ENCODE data around the gene DHRSX.

Gene DHRSX

DNA sequence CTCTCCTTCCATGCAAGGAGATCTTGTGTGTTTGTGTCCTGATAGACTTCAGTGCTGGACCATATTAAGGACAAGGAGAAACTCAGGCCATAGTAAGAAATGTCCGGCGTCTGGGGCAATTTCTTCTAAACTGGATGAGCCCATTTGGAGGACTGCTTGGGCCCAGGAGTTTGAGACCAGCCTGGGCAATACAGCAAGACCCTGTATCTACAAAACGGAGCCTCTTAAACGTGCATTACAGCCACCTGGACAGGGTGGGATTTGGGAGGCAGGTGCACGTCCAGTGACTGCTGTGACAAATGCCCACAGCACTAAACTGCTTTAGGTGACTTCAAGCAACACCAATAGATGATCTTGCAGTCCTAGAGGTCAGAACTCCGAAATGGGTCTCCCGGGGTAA, 311.9 kb downstream of the DHRSX start:
- H3K4me1 ChIP-seq (ENCODE audit: control insufficient read depth, insufficient read depth, low read length): peaks cover 8% of the 10 kb centered on the region; the same call in 1 of the 2 replicates
- peaks cover 30% of the 10 kb centered on the region for H3K9me3 ChIP-seq (ENCODE audit: control insufficient read depth, insufficient read depth, low read depth, low read length)
- no peak overlapping the region for H3K27ac ChIP-seq (ENCODE audit: low read depth, low read length)
- no peaks in the 10 kb centered on the region for H3K27me3 ChIP-seq (ENCODE audit: control insufficient read depth, insufficient read depth, low read length)
- H3K36me3 ChIP-seq (ENCODE audit: control insufficient read depth, insufficient read depth, low read length): no peaks in the 10 kb centered on the region
- peak overlapping the region; percentile 32 for H3K9ac ChIP-seq (ENCODE audit: low read length)
- peak overlapping the region; percentile 23; the same call in 1 of the 2 replicates for H3K4me3 ChIP-seq (ENCODE audit: low read depth, low read length)

DNA sequence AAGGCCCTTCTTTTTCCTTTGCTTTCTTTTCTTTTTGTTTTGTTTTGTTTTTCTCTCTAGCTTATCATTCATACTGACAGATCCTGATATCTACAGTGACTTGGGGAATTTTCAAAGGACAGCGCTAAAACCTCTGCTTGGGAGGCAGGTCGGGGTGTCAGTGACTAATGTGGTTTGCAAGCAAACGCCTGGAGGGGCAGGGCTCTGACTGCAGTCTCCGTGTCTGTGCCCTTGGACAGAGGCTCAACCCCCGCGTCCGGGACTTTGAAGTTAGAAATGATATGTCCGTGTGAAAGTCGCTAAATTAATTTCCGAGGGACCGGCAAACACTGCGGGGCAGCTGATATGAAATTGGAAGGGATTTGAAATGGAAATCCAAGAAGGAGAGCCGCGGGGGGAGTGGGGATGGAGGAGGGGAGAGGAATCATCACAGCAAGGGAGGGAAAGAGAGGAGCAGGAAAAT, 312.4 kb downstream of the DHRSX start:
- no peak overlapping the region for H3K9ac ChIP-seq (ENCODE audit: low read length)
- H3K4me1 ChIP-seq (ENCODE audit: control insufficient read depth, insufficient read depth, low read length): peaks cover 13% of the 10 kb centered on the region
- H3K27ac ChIP-seq (ENCODE audit: low read depth, low read length): no peak overlapping the region
- peaks cover 30% of the 10 kb centered on the region for H3K9me3 ChIP-seq (ENCODE audit: control insufficient read depth, insufficient read depth, low read depth, low read length)
- H3K36me3 ChIP-seq (ENCODE audit: control insufficient read depth, insufficient read depth, low read length): no peaks in the 10 kb centered on the region
- peak overlapping the region; percentile 23; the same call in 1 of the 2 replicates for H3K4me3 ChIP-seq (ENCODE audit: low read depth, low read length)
- no peaks in the 10 kb centered on the region for H3K27me3 ChIP-seq (ENCODE audit: control insufficient read depth, insufficient read depth, low read length)

GRCh38 chrX:2187352-2188115, 313.2 kb downstream of the DHRSX start:
- Histone ChIP-seq H3K27ac (ENCODE audit: low read depth, low read length) (no peak overlapping the region), H3K9ac (ENCODE audit: low read length) (no peak overlapping the region), H3K27me3 (ENCODE audit: control insufficient read depth, insufficient read depth, low read length) (no peaks in the 10 kb centered on the region), H3K36me3 (ENCODE audit: control insufficient read depth, insufficient read depth, low read length) (no peaks in the 10 kb centered on the region), H3K9me3 (ENCODE audit: control insufficient read depth, insufficient read depth, low read depth, low read length) (peaks cover 30% of the 10 kb centered on the region), H3K4me1 (ENCODE audit: control insufficient read depth, insufficient read depth, low read length) (peaks cover 14% of the 10 kb centered on the region), H3K4me3 (ENCODE audit: low read depth, low read length) (no peak overlapping the region)

GRCh38 chrX:2185341-2186082, 315.3 kb downstream of the DHRSX start:
- no peaks in the 10 kb centered on the region for H3K27me3 ChIP-seq (ENCODE audit: control insufficient read depth, insufficient read depth, low read length)
- H3K27ac ChIP-seq (ENCODE audit: low read depth, low read length): no peak overlapping the region
- H3K36me3 ChIP-seq (ENCODE audit: control insufficient read depth, insufficient read depth, low read length): no peaks in the 10 kb centered on the region
- peaks cover 20% of the 10 kb centered on the region for H3K4me1 ChIP-seq (ENCODE audit: control insufficient read depth, insufficient read depth, low read length)
- H3K9me3 ChIP-seq (ENCODE audit: control insufficient read depth, insufficient read depth, low read depth, low read length): peaks cover 24% of the 10 kb centered on the region
- no peak overlapping the region for H3K9ac ChIP-seq (ENCODE audit: low read length)
- no peak overlapping the region for H3K4me3 ChIP-seq (ENCODE audit: low read depth, low read length)

GRCh38 chrX:2184089-2184488, 316.7 kb downstream of the DHRSX start:
- H3K27me3 ChIP-seq (ENCODE audit: control insufficient read depth, insufficient read depth, low read length): no peaks in the 10 kb centered on the region
- no peak overlapping the region for H3K4me3 ChIP-seq (ENCODE audit: low read depth, low read length)
- H3K36me3 ChIP-seq (ENCODE audit: control insufficient read depth, insufficient read depth, low read length): no peaks in the 10 kb centered on the region
- H3K4me1 ChIP-seq (ENCODE audit: control insufficient read depth, insufficient read depth, low read length): peaks cover 25% of the 10 kb centered on the region
- peaks cover 22% of the 10 kb centered on the region for H3K9me3 ChIP-seq (ENCODE audit: control insufficient read depth, insufficient read depth, low read depth, low read length)
- no peak overlapping the region for H3K27ac ChIP-seq (ENCODE audit: low read depth, low read length)
- no peak overlapping the region for H3K9ac ChIP-seq (ENCODE audit: low read length)

GRCh38 chrX:2183193-2183725, 317.5 kb downstream of the DHRSX start:
- Histone ChIP-seq H3K9ac (ENCODE audit: low read length) (peak overlapping the region; percentile 68), H3K27ac (ENCODE audit: low read depth, low read length) (peak overlapping the region; percentile 60; the same call in 1 of the 2 replicates), H3K9me3 (ENCODE audit: control insufficient read depth, insufficient read depth, low read depth, low read length) (peaks cover 22% of the 10 kb centered on the region), H3K27me3 (ENCODE audit: control insufficient read depth, insufficient read depth, low read length) (no peaks in the 10 kb centered on the region), H3K4me1 (ENCODE audit: control insufficient read depth, insufficient read depth, low read length) (peaks cover 25% of the 10 kb centered on the region), H3K4me3 (ENCODE audit: low read depth, low read length) (peak overlapping the region; percentile 34; the same call in 1 of the 2 replicates), H3K36me3 (ENCODE audit: control insufficient read depth, insufficient read depth, low read length) (no peaks in the 10 kb centered on the region)

DNA sequence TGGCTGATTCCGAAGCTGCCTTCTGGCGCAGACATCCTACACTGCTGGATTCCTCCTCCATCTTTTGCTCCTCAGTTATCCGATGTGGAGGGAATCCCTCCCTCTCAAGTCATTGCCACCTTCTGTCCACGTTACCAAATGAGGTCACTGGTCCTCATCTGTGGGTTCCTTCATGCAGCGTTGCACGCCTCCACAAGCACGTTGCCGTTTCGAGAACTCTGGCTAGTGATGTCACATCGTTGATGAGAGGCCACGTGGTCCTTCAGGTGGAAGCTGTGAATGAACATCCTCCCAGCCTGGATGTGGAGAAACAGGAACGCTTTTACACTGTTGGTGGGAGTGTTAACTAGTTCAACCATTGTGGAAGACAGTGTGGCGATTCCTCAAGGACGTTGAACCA, 323.2 kb downstream of the DHRSX start:
- Histone ChIP-seq H3K36me3 (ENCODE audit: control insufficient read depth, insufficient read depth, low read length) (no peaks in the 10 kb centered on the region), H3K9me3 (ENCODE audit: control insufficient read depth, insufficient read depth, low read depth, low read length) (peaks cover 2% of the 10 kb centered on the region; the same call in 1 of the 2 replicates), H3K4me1 (ENCODE audit: control insufficient read depth, insufficient read depth, low read length) (peaks cover 12% of the 10 kb centered on the region; the same call in 1 of the 2 replicates), H3K27ac (ENCODE audit: low read depth, low read length) (no peak overlapping the region), H3K9ac (ENCODE audit: low read length) (no peak overlapping the region), H3K4me3 (ENCODE audit: low read depth, low read length) (no peak overlapping the region), H3K27me3 (ENCODE audit: control insufficient read depth, insufficient read depth, low read length) (no peaks in the 10 kb centered on the region)

DNA sequence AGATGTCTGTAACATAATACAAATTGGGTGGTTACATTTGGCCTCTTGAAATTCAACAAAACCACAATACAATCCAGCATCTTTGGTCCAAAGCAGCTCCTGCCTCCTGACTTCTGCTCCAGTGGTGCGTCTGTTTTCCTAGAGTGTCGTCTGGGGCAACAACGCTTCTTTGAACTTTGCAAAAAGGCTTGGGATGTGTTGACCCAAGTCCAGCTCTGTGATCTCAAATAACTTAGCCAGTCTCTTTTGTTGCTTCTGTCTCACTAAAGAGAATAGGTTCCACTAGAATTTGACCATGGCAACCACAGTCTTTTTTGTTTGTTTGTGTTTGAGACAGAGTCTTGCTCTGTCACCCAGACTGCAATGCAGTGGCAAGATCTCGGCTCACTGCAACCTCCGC, 324.0 kb downstream of the DHRSX start:
- Histone ChIP-seq H3K9me3 (ENCODE audit: control insufficient read depth, insufficient read depth, low read depth, low read length) (peaks cover 2% of the 10 kb centered on the region; the same call in 1 of the 2 replicates), H3K27ac (ENCODE audit: low read depth, low read length) (no peak overlapping the region), H3K4me1 (ENCODE audit: control insufficient read depth, insufficient read depth, low read length) (peaks cover 8% of the 10 kb centered on the region; the same call in 1 of the 2 replicates), H3K4me3 (ENCODE audit: low read depth, low read length) (no peak overlapping the region), H3K9ac (ENCODE audit: low read length) (no peak overlapping the region), H3K36me3 (ENCODE audit: control insufficient read depth, insufficient read depth, low read length) (no peaks in the 10 kb centered on the region), H3K27me3 (ENCODE audit: control insufficient read depth, insufficient read depth, low read length) (no peaks in the 10 kb centered on the region)

DNA sequence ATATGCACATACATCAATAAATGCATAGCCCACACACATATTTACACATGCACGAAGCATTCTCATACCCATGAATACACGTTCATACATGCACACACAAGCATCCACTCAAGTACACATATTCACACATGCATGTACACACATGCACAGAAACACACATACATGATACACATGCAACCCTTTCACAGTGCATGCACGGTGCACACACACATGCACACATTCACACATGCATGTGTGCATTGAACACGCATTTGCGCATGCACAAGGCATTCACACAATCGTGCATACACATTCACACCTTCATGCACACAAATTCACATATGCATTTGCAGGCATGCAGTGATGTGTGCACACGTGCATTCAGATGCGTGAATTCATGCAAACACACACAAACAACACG, 324.5 kb downstream of the DHRSX start:
- H3K9me3 ChIP-seq (ENCODE audit: control insufficient read depth, insufficient read depth, low read depth, low read length): peaks cover 2% of the 10 kb centered on the region; the same call in 1 of the 2 replicates
- H3K36me3 ChIP-seq (ENCODE audit: control insufficient read depth, insufficient read depth, low read length): no peaks in the 10 kb centered on the region
- H3K27me3 ChIP-seq (ENCODE audit: control insufficient read depth, insufficient read depth, low read length): no peaks in the 10 kb centered on the region
- no peak overlapping the region for H3K4me3 ChIP-seq (ENCODE audit: low read depth, low read length)
- no peak overlapping the region for H3K9ac ChIP-seq (ENCODE audit: low read length)
- H3K4me1 ChIP-seq (ENCODE audit: control insufficient read depth, insufficient read depth, low read length): peaks cover 5% of the 10 kb centered on the region; the same call in 1 of the 2 replicates
- H3K27ac ChIP-seq (ENCODE audit: low read depth, low read length): no peak overlapping the region

GRCh38 chrX:2172359-2172758, 328.4 kb downstream of the DHRSX start:
- H3K9me3 ChIP-seq (ENCODE audit: control insufficient read depth, insufficient read depth, low read depth, low read length): peaks cover 9% of the 10 kb centered on the region; the same call in 1 of the 2 replicates
- no peaks in the 10 kb centered on the region for H3K27me3 ChIP-seq (ENCODE audit: control insufficient read depth, insufficient read depth, low read length)
- no peaks in the 10 kb centered on the region for H3K36me3 ChIP-seq (ENCODE audit: control insufficient read depth, insufficient read depth, low read length)
- H3K4me3 ChIP-seq (ENCODE audit: low read depth, low read length): no peak overlapping the region
- no peak overlapping the region for H3K27ac ChIP-seq (ENCODE audit: low read depth, low read length)
- H3K9ac ChIP-seq (ENCODE audit: low read length): no peak overlapping the region
- no peaks in the 10 kb centered on the region for H3K4me1 ChIP-seq (ENCODE audit: control insufficient read depth, insufficient read depth, low read length)

Data from HUES6 (cell line).